Small intestine (tissue), 7 donors: ENCODE data around the gene FRMD4A. TPM values are rescaled to one million over a fixed set of nuclear protein-coding genes. Genes with fewer than 3 reads are reported as not detected.

Experiments used
- DNase-seq, 2 donors: peaks; one replicate each; pipeline versions ENCODE4 v3.0.0 to v3.0.0-alpha.2; 2013
- FAIRE-seq: peaks from 2 replicates; lab custom pipeline; 2012; peaks lifted over from hg19 to GRCh38; lab: Jason Lieb, UNC
- H3K27ac ChIP-seq, 3 donors: one replicate each; pipeline ENCODE4 v1.5.1; 2013; ENCODE audit warnings: low read length in 2 of 3, mild to moderate bottlenecking in 2 of 3, control low read depth in 1 of 3, inconsistent platforms in 1 of 3, low read depth in 1 of 3, moderate library complexity in 1 of 3
- H3K27me3 ChIP-seq, 3 donors: one replicate each; pipeline ENCODE4 v1.6.1; 2013; ENCODE audit warnings: low read length in 3 of 3, inconsistent platforms in 1 of 3; ENCODE audit not compliant: control insufficient read depth in 3 of 3, insufficient read depth in 3 of 3
- H3K36me3 ChIP-seq, 3 donors: one replicate each; pipeline ENCODE4 v1.6.1; 2013; ENCODE audit warnings: low read length in 3 of 3, inconsistent platforms in 1 of 3, low read depth in 1 of 3, mild to moderate bottlenecking in 1 of 3, moderate library complexity in 1 of 3; ENCODE audit not compliant: control insufficient read depth in 3 of 3, insufficient read depth in 2 of 3
- H3K4me1 ChIP-seq, 3 donors: one replicate each; pipeline ENCODE4 v1.6.1; 2013; ENCODE audit warnings: low read length in 2 of 3, inconsistent platforms in 1 of 3, low read depth in 1 of 3, mild to moderate bottlenecking in 1 of 3, moderate library complexity in 1 of 3; ENCODE audit not compliant: control insufficient read depth in 3 of 3, insufficient read depth in 2 of 3
- H3K4me3 ChIP-seq, 3 donors: one replicate each; pipeline ENCODE4 v1.5.1; 2013; ENCODE audit warnings: low read length in 3 of 3, control low read depth in 1 of 3, inconsistent platforms in 1 of 3, low read depth in 1 of 3, mild to moderate bottlenecking in 1 of 3, moderate library complexity in 1 of 3
- H3K9me3 ChIP-seq, 2 donors: one replicate each; pipeline ENCODE4 v1.6.1; 2013; ENCODE audit warnings: low read depth in 1 of 2, low read length in 1 of 2; ENCODE audit not compliant: control insufficient read depth in 2 of 2, insufficient read depth in 1 of 2
- WGBS, 3 donors: extraction: QIAGEN DNeasy Blood & Tissue Kit; methylation state at CpG; one replicate each; pipeline ENCODE4 v1.1.7; 2013; 5-methylcytosine and 5-hydroxymethylcytosine counted together
- polyA plus RNA-seq, 4 donors: library from polyadenylated mRNA; stranded (reverse) in 3 of 4; unstranded in 1 of 4; fragments of 200-250 nt in 3 of 4; fragments of 120-200 nt in 1 of 4; gene quantifications; one replicate each; pipeline versions ENCODE4 v1.2.1 to v1.2.3, GENCODE V29; 2013
- donor health status: healthy with polysubstance abuse.
- donor health status: control.
- donor health status: control.
- donor health status: Bipolar disorder and iron deficiency.
- donor health status: healthy.

The FRMD4A gene
- polyA plus RNA-seq, 4 donors, result 0.45 to 16.9 (median 6.2) TPM

- H3K36me3 ChIP-seq, result no peaks in the 10 kb centered on the region
- H3K27me3 ChIP-seq, result no peaks in the 10 kb centered on the region
- no peak for DNase-seq
- 54 to 76% (median 60%) methylated on average over 3 of the region's 3 CpGs for WGBS, 3 donors
- no peaks in the 10 kb centered on the region for H3K9me3 ChIP-seq
- H3K4me1 ChIP-seq, result no peaks in the 10 kb centered on the region
- no peak overlapping the region for H3K4me3 ChIP-seq
- no peak overlapping the region for H3K27ac ChIP-seq
- FAIRE-seq, result no peak
Measured at GRCh38 chr10:13806419-13806818, 524.3 kb downstream of the FRMD4A start.

- no peak overlapping the region for H3K27ac ChIP-seq
- no peaks in the 10 kb centered on the region for H3K4me1 ChIP-seq
- H3K4me3 ChIP-seq, result no peak overlapping the region
- no peak for DNase-seq
- H3K9me3 ChIP-seq, result no peaks in the 10 kb centered on the region
- WGBS, 3 donors, result 44 to 57% (median 45%) methylated on average over 18 of the region's 18 CpGs
- no peaks in the 10 kb centered on the region for H3K36me3 ChIP-seq
- no peaks in the 10 kb centered on the region for H3K27me3 ChIP-seq
- no peak for FAIRE-seq
Measured at GRCh38 chr10:13803566-13804554, 526.9 kb downstream of the FRMD4A start.

GRCh38 chr10:13801907-13802288 is 528.8 kb downstream of the FRMD4A start:
- Histone ChIP-seq H3K36me3 (no peaks in the 10 kb centered on the region), H3K27ac (no peak overlapping the region)
- 19 to 63% (median 50%) methylated on average over 2 of the region's 2 CpGs for WGBS, 3 donors

GRCh38 chr10:13801156-13801906 is 529.4 kb downstream of the FRMD4A start:
- H3K9me3 ChIP-seq, result no peaks in the 10 kb centered on the region
- H3K27me3 ChIP-seq, result no peaks in the 10 kb centered on the region
- FAIRE-seq (no peak), DNase-seq (no peak)
- no peaks in the 10 kb centered on the region for H3K36me3 ChIP-seq
- no peak overlapping the region for H3K27ac ChIP-seq
- H3K4me3 ChIP-seq, result no peak overlapping the region
- WGBS, 3 donors, result 85 to 88% (median 88%) methylated on average over 8 of the region's 8 CpGs
- no peaks in the 10 kb centered on the region for H3K4me1 ChIP-seq

More at GRCh38 chr10:13801907-13802288, 528.8 kb downstream of the FRMD4A start:
- DNase-seq, result no peak
- FAIRE-seq, result no peak
- H3K9me3 ChIP-seq, result no peaks in the 10 kb centered on the region
- H3K4me1 ChIP-seq, result no peaks in the 10 kb centered on the region
- no peak overlapping the region for H3K4me3 ChIP-seq
- no peaks in the 10 kb centered on the region for H3K27me3 ChIP-seq

- no peaks in the 10 kb centered on the region for H3K27me3 ChIP-seq
- no peak overlapping the region for H3K27ac ChIP-seq
- H3K4me1 ChIP-seq, result peaks cover 0 to 9% (median 6%) of the 10 kb centered on the region in 3 donors
- no peak for DNase-seq
- WGBS, 3 donors, result 91 to 94% (median 94%) methylated on average over 9 of the region's 9 CpGs
- no peak for FAIRE-seq
- peaks cover 0 to 3% (median 0%) of the 10 kb centered on the region in 3 donors for H3K36me3 ChIP-seq
- H3K9me3 ChIP-seq, result no peaks in the 10 kb centered on the region
- no peak overlapping the region for H3K4me3 ChIP-seq
Measured at GRCh38 chr10:13797164-13797563, 533.6 kb downstream of the FRMD4A start.

GRCh38 chr10:13795653-13796555 is 534.8 kb downstream of the FRMD4A start:
- 15 to 38% (median 27%) methylated on average over 9 of the region's 9 CpGs for WGBS, 3 donors
- Histone ChIP-seq H3K36me3 (peaks cover 0 to 10% (median 0%) of the 10 kb centered on the region in 3 donors), H3K9me3 (no peaks in the 10 kb centered on the region), H3K27ac (no peak overlapping the region), H3K27me3 (no peaks in the 10 kb centered on the region), H3K4me1 (peaks cover 0 to 9% (median 6%) of the 10 kb centered on the region in 3 donors), H3K4me3 (no peak overlapping the region)
- DNase-seq, result peak in 1 of 2 donors; percentile 51
- no peak for FAIRE-seq

- Histone ChIP-seq H3K9me3 (no peaks in the 10 kb centered on the region), H3K36me3 (peaks cover 0 to 10% (median 0%) of the 10 kb centered on the region in 3 donors), H3K4me1 (peaks cover 0 to 9% (median 6%) of the 10 kb centered on the region in 3 donors), H3K4me3 (no peak overlapping the region), H3K27ac (no peak overlapping the region), H3K27me3 (no peaks in the 10 kb centered on the region)
- DNase-seq, result no peak
- WGBS, 3 donors, result 62 to 77% (median 71%) methylated on average over 6 of the region's 6 CpGs
- FAIRE-seq, result no peak
Measured at GRCh38 chr10:13794992-13795612, 535.6 kb downstream of the FRMD4A start.
